ENCODE measurements around the gene MLLT3. TPM values are rescaled to one million over a fixed set of nuclear protein-coding genes. Genes with fewer than 3 reads are reported as not detected.

Gene MLLT3
- total RNA-seq, 4 donors from 2014 or later, result 4.0 to 6.4 (median 4.5) TPM

DNA sequence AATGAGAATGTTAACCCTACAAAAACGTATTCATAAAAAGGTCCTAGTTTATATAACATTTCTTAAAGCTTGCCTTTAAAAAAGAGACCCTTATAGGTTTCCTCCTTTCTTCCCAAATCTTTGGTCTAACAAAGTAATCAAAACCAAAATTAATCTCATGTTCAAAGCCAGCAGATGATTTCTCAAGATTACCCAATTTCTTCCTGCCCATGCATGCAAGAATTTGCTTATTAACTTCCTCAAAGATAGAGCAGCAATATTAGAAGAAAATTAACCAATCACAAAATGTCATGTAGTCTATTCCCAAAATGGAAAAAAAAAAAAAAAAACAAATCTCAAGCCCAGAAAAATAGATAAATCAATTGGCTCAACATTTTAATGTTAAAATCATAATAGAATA lies 114.9 kb downstream of the MLLT3 start:
- TF ChIP-seq POLR2A (IDR thresholded peaks at IDR 0.05) (no peak), CTCF (IDR thresholded peaks at IDR 0.05 in 4 of 5, conservative IDR thresholded peaks at IDR 0.05 in 1 of 5) (no peak)
- intact Hi-C loops (cut with DNase I; ENCODE audit: low total_unique reads), result no loop called here
- DNase-seq, result no peak
- in situ Hi-C loops (cut with MboI; ENCODE audit: low sequenced_read_pairs in 4 of 4), result no loop called here
- H3K27me3 ChIP-seq, result no peaks in the 10 kb centered on the region
- ATAC-seq, result no peak
- no peak overlapping the region for H3K4me3 ChIP-seq
- no peaks in the 10 kb centered on the region for H3K9me3 ChIP-seq
- no peaks in the 10 kb centered on the region for H3K36me3 ChIP-seq
- peaks cover 21 to 48% of the 10 kb centered on the region in 2 donors for H3K4me1 ChIP-seq
- no peak overlapping the region for H3K27ac ChIP-seq

DNA sequence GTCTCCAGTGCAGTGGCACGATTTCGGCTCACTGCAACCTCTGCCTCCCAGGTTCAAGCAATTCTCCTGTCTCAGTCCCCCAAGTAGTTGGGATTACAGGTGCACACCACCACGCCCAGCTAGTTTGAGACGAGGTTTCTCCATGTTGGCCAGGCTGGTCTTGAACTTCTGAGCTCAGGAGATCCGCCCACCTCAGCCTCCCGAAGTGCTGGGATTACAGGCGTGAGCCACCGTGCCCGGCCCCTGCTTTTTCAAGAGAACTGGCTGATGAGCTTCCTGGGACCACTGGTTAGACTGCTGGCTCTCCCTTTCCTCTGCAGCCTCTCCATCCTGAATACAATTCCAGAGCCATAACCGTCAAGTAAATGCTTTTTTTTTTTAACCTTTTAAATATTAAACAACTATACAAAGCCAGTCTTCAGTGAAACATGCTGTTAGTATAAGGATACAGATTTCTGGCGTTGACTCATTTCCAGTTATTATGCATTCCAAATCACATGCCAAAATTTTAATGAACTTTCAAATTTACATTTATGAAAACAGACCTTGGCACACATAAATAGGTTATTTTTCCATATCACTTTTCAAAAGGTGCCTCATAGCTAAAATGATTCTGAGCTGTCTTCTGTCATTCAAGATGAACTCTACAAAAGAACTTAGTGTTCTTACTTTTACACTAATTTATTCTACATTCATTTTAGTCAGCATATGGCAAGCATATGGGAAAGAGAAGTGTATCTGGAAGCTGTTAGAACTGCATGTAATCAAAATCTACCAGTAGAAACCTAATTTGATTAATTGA lies 116.0 kb downstream of the MLLT3 start:
- Histone ChIP-seq H3K4me3 (no peak overlapping the region), H3K36me3 (no peaks in the 10 kb centered on the region), H3K9me3 (no peaks in the 10 kb centered on the region), H3K4me1 (peaks cover 11 to 43% of the 10 kb centered on the region in 2 donors), H3K27me3 (no peaks in the 10 kb centered on the region), H3K27ac (no peak overlapping the region)
- ATAC-seq (no peak), DNase-seq (no peak)
- in situ Hi-C loops (cut with MboI; ENCODE audit: low sequenced_read_pairs in 4 of 4) (no loop called here), intact Hi-C loops (cut with DNase I; ENCODE audit: low total_unique reads) (no loop called here)
- TF ChIP-seq POLR2A (IDR thresholded peaks at IDR 0.05) (no peak), CTCF (IDR thresholded peaks at IDR 0.05 in 4 of 5, conservative IDR thresholded peaks at IDR 0.05 in 1 of 5) (no peak)

DNA sequence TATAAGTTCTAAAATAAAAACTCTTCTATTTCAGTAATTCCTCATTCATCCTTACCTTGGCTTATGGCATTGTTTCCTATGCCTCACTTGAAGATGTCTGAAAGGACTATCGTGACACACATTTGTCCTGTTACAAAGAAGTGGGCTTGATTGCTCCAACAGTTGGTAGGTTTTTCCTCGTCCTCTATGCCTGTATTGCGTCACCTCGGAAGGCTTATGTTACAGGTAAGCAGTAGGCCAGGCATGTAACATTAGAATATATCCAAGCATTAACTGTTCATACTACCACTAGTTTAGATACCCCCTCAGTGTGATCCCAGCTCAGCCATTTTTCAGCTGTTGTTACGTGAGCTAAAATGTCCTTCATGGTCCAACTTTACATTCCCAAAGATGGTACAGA lies 116.7 kb downstream of the MLLT3 start:
- DNase-seq (peak; percentile 3 to 22), ATAC-seq (peak; percentile 16 to 56)
- TF ChIP-seq CTCF (IDR thresholded peaks at IDR 0.05 in 4 of 5, conservative IDR thresholded peaks at IDR 0.05 in 1 of 5), result no peak
- TF ChIP-seq POLR2A (IDR thresholded peaks at IDR 0.05), result no peak
- no peaks in the 10 kb centered on the region for H3K27me3 ChIP-seq
- H3K27ac ChIP-seq, result no peak overlapping the region
- H3K36me3 ChIP-seq, result no peaks in the 10 kb centered on the region
- no peak overlapping the region for H3K4me3 ChIP-seq
- in situ Hi-C loops (cut with MboI; ENCODE audit: low sequenced_read_pairs in 4 of 4) (no loop called here), intact Hi-C loops (cut with DNase I; ENCODE audit: low total_unique reads) (no loop called here)
- H3K9me3 ChIP-seq, result no peaks in the 10 kb centered on the region
- H3K4me1 ChIP-seq, result peaks cover 11 to 43% of the 10 kb centered on the region in 2 donors

GRCh38 chr9:20504930-20505329 lies 117.4 kb downstream of the MLLT3 start:
- ATAC-seq, result no peak

More at GRCh38 chr9:20504930-20505329, 117.4 kb downstream of the MLLT3 start:
- DNase-seq, result no peak
- no peak overlapping the region for H3K4me3 ChIP-seq
- no peak overlapping the region for H3K27ac ChIP-seq
- intact Hi-C loops (cut with DNase I; ENCODE audit: low total_unique reads) (no loop called here), in situ Hi-C loops (cut with MboI; ENCODE audit: low sequenced_read_pairs in 4 of 4) (no loop called here)
- H3K4me1 ChIP-seq, result peaks cover 11 to 43% of the 10 kb centered on the region in 2 donors
- H3K27me3 ChIP-seq, result no peaks in the 10 kb centered on the region
- no peak for TF ChIP-seq CTCF (IDR thresholded peaks at IDR 0.05 in 4 of 5, conservative IDR thresholded peaks at IDR 0.05 in 1 of 5)
- no peak for TF ChIP-seq POLR2A (IDR thresholded peaks at IDR 0.05)
- H3K36me3 ChIP-seq, result no peaks in the 10 kb centered on the region
- H3K9me3 ChIP-seq, result no peaks in the 10 kb centered on the region
